Measurements from ENCODE around the gene TRIM63.

TRIM63 gene

GRCh38 chr1:26043765-26044164 is 23.7 kb downstream of the TRIM63 start:
- Histone ChIP-seq H4K91ac (ENCODE audit: low read length) (no peak overlapping the region), H3K36me3 (ENCODE audit: control insufficient read depth in 1 of 2, insufficient read depth in 2 of 2, low read depth in 1 of 2, low read length in 2 of 2) (no peaks in the 10 kb centered on the region), H3K4me1 (ENCODE audit: control insufficient read depth, insufficient read depth, low read depth, low read length) (peaks cover 9% of the 10 kb centered on the region), H4K8ac (ENCODE audit: low read length) (no peak overlapping the region), H3K79me1 (replicated peaks; ENCODE audit: low read length, poor library complexity, severe bottlenecking) (no peaks in the 10 kb centered on the region), H2BK12ac (ENCODE audit: low read length in 2 of 2) (no peak overlapping the region), H3K4ac (ENCODE audit: low read depth in 1 of 2, low read length in 2 of 2) (no peak overlapping the region), H3K27ac (ENCODE audit: low read length, poor library complexity, severe bottlenecking) (no peak overlapping the region), H3K4me2 (ENCODE audit: low read length, poor library complexity, severe bottlenecking) (no peak overlapping the region), H2BK5ac (ENCODE audit: low read depth, low read length, poor library complexity, severe bottlenecking) (no peak overlapping the region), H2AK5ac (ENCODE audit: low read length, severe bottlenecking) (no peak overlapping the region), H3K18ac (ENCODE audit: low read depth in 1 of 2, low read length in 2 of 2) (no peak overlapping the region), H3K14ac (ENCODE audit: low read length in 2 of 2) (no peak overlapping the region), H3K23ac (ENCODE audit: low read length in 2 of 2) (no peak overlapping the region), H2AFZ (ENCODE audit: low read depth, low read length) (no peak overlapping the region), H2BK120ac (ENCODE audit: low read depth, low read length) (no peak overlapping the region), H3K27me3 (ENCODE audit: control insufficient read depth in 1 of 2, insufficient read depth in 1 of 2, low read length in 2 of 2) (peaks cover 71 to 90% of the 10 kb centered on the region in 2 experiments), H2BK15ac (ENCODE audit: low read depth, poor library complexity, severe bottlenecking) (no peak overlapping the region), H3K9me3 (ENCODE audit: control insufficient read depth, low read length) (no peaks in the 10 kb centered on the region), H3K4me3 (ENCODE audit: insufficient read depth in 1 of 2, low read depth in 1 of 2, low read length in 2 of 2) (no peak overlapping the region), H3K9ac (ENCODE audit: low read length) (no peak overlapping the region)
- no peak for DNase-seq
- 100% methylated on average over 2 of the region's 2 CpGs for WGBS

GRCh38 chr1:26041978-26042377 is 25.5 kb downstream of the TRIM63 start:
- H2BK12ac ChIP-seq (ENCODE audit: low read length in 2 of 2) = no peak overlapping the region
- 92% methylated on average over 2 of the region's 4 CpGs for WGBS

GRCh38 chr1:26041401-26041800 is 26.0 kb downstream of the TRIM63 start:
- no peak overlapping the region for H2BK15ac ChIP-seq (ENCODE audit: low read depth, poor library complexity, severe bottlenecking)
- H3K4me3 ChIP-seq (ENCODE audit: insufficient read depth in 1 of 2, low read depth in 1 of 2, low read length in 2 of 2) = no peak overlapping the region
- H3K4ac ChIP-seq (ENCODE audit: low read depth in 1 of 2, low read length in 2 of 2) = no peak overlapping the region
- 86% methylated on average over 7 of the region's 7 CpGs for WGBS
- H3K14ac ChIP-seq (ENCODE audit: low read length in 2 of 2) = no peak overlapping the region
- no peak overlapping the region for H4K91ac ChIP-seq (ENCODE audit: low read length)
- no peak overlapping the region for H4K8ac ChIP-seq (ENCODE audit: low read length)
- no peaks in the 10 kb centered on the region for H3K9me3 ChIP-seq (ENCODE audit: control insufficient read depth, low read length)
- no peaks in the 10 kb centered on the region for H3K36me3 ChIP-seq (ENCODE audit: control insufficient read depth in 1 of 2, insufficient read depth in 2 of 2, low read depth in 1 of 2, low read length in 2 of 2)
- peaks cover 15% of the 10 kb centered on the region for H3K4me1 ChIP-seq (ENCODE audit: control insufficient read depth, insufficient read depth, low read depth, low read length)
- no peak overlapping the region for H2AK5ac ChIP-seq (ENCODE audit: low read length, severe bottlenecking)
- no peak overlapping the region for H3K23ac ChIP-seq (ENCODE audit: low read length in 2 of 2)
- H3K27me3 ChIP-seq (ENCODE audit: control insufficient read depth in 1 of 2, insufficient read depth in 1 of 2, low read length in 2 of 2) = peaks cover 49 to 87% of the 10 kb centered on the region in 2 experiments
- H3K79me1 ChIP-seq (replicated peaks; ENCODE audit: low read length, poor library complexity, severe bottlenecking) = no peaks in the 10 kb centered on the region
- H3K9ac ChIP-seq (ENCODE audit: low read length) = no peak overlapping the region
- no peak overlapping the region for H2BK5ac ChIP-seq (ENCODE audit: low read depth, low read length, poor library complexity, severe bottlenecking)
- H3K18ac ChIP-seq (ENCODE audit: low read depth in 1 of 2, low read length in 2 of 2) = no peak overlapping the region
- no peak overlapping the region for H2AFZ ChIP-seq (ENCODE audit: low read depth, low read length)
- H3K27ac ChIP-seq (ENCODE audit: low read length, poor library complexity, severe bottlenecking) = no peak overlapping the region
- DNase-seq = no peak
- H2BK12ac ChIP-seq (ENCODE audit: low read length in 2 of 2) = no peak overlapping the region
- H3K4me2 ChIP-seq (ENCODE audit: low read length, poor library complexity, severe bottlenecking) = no peak overlapping the region
- H2BK120ac ChIP-seq (ENCODE audit: low read depth, low read length) = no peak overlapping the region

More at GRCh38 chr1:26041978-26042377, 25.5 kb downstream of the TRIM63 start:
- no peak overlapping the region for H3K27ac ChIP-seq (ENCODE audit: low read length, poor library complexity, severe bottlenecking)
- H3K4me1 ChIP-seq (ENCODE audit: control insufficient read depth, insufficient read depth, low read depth, low read length) = peaks cover 9% of the 10 kb centered on the region
- H2AFZ ChIP-seq (ENCODE audit: low read depth, low read length) = no peak overlapping the region
- H3K4me3 ChIP-seq (ENCODE audit: insufficient read depth in 1 of 2, low read depth in 1 of 2, low read length in 2 of 2) = no peak overlapping the region
- H2AK5ac ChIP-seq (ENCODE audit: low read length, severe bottlenecking) = no peak overlapping the region
- H4K91ac ChIP-seq (ENCODE audit: low read length) = no peak overlapping the region
- no peak overlapping the region for H3K4ac ChIP-seq (ENCODE audit: low read depth in 1 of 2, low read length in 2 of 2)
- H2BK5ac ChIP-seq (ENCODE audit: low read depth, low read length, poor library complexity, severe bottlenecking) = no peak overlapping the region
- no peak overlapping the region for H2BK15ac ChIP-seq (ENCODE audit: low read depth, poor library complexity, severe bottlenecking)
- H3K36me3 ChIP-seq (ENCODE audit: control insufficient read depth in 1 of 2, insufficient read depth in 2 of 2, low read depth in 1 of 2, low read length in 2 of 2) = no peaks in the 10 kb centered on the region
- H2BK120ac ChIP-seq (ENCODE audit: low read depth, low read length) = no peak overlapping the region
- no peak overlapping the region for H3K23ac ChIP-seq (ENCODE audit: low read length in 2 of 2)
- no peak overlapping the region for H3K14ac ChIP-seq (ENCODE audit: low read length in 2 of 2)
- no peak for DNase-seq
- no peaks in the 10 kb centered on the region for H3K79me1 ChIP-seq (replicated peaks; ENCODE audit: low read length, poor library complexity, severe bottlenecking)
- no peaks in the 10 kb centered on the region for H3K9me3 ChIP-seq (ENCODE audit: control insufficient read depth, low read length)
- no peak overlapping the region for H3K4me2 ChIP-seq (ENCODE audit: low read length, poor library complexity, severe bottlenecking)
- H3K9ac ChIP-seq (ENCODE audit: low read length) = no peak overlapping the region
- no peak overlapping the region for H4K8ac ChIP-seq (ENCODE audit: low read length)
- H3K27me3 ChIP-seq (ENCODE audit: control insufficient read depth in 1 of 2, insufficient read depth in 1 of 2, low read length in 2 of 2) = peaks cover 54 to 87% of the 10 kb centered on the region in 2 experiments
- no peak overlapping the region for H3K18ac ChIP-seq (ENCODE audit: low read depth in 1 of 2, low read length in 2 of 2)

GRCh38 chr1:26038904-26039303 is 28.5 kb downstream of the TRIM63 start:
- Histone ChIP-seq H3K9ac (ENCODE audit: low read length) (no peak overlapping the region), H2AK5ac (ENCODE audit: low read length, severe bottlenecking) (no peak overlapping the region), H3K79me1 (replicated peaks; ENCODE audit: low read length, poor library complexity, severe bottlenecking) (no peaks in the 10 kb centered on the region), H2BK15ac (ENCODE audit: low read depth, poor library complexity, severe bottlenecking) (no peak overlapping the region), H3K14ac (ENCODE audit: low read length in 2 of 2) (no peak overlapping the region), H2AFZ (ENCODE audit: low read depth, low read length) (no peak overlapping the region), H3K27me3 (ENCODE audit: control insufficient read depth in 1 of 2, insufficient read depth in 1 of 2, low read length in 2 of 2) (peaks cover 28 to 78% of the 10 kb centered on the region in 2 experiments), H3K18ac (ENCODE audit: low read depth in 1 of 2, low read length in 2 of 2) (no peak overlapping the region), H3K4me2 (ENCODE audit: low read length, poor library complexity, severe bottlenecking) (no peak overlapping the region), H2BK5ac (ENCODE audit: low read depth, low read length, poor library complexity, severe bottlenecking) (no peak overlapping the region), H4K8ac (ENCODE audit: low read length) (no peak overlapping the region), H2BK12ac (ENCODE audit: low read length in 2 of 2) (no peak overlapping the region), H3K36me3 (ENCODE audit: control insufficient read depth in 1 of 2, insufficient read depth in 2 of 2, low read depth in 1 of 2, low read length in 2 of 2) (no peaks in the 10 kb centered on the region), H3K23ac (ENCODE audit: low read length in 2 of 2) (no peak overlapping the region), H3K9me3 (ENCODE audit: control insufficient read depth, low read length) (no peaks in the 10 kb centered on the region), H4K91ac (ENCODE audit: low read length) (no peak overlapping the region), H3K27ac (ENCODE audit: low read length, poor library complexity, severe bottlenecking) (no peak overlapping the region), H3K4ac (ENCODE audit: low read depth in 1 of 2, low read length in 2 of 2) (no peak overlapping the region), H3K4me1 (ENCODE audit: control insufficient read depth, insufficient read depth, low read depth, low read length) (peaks cover 19% of the 10 kb centered on the region), H3K4me3 (ENCODE audit: insufficient read depth in 1 of 2, low read depth in 1 of 2, low read length in 2 of 2) (no peak overlapping the region), H2BK120ac (ENCODE audit: low read depth, low read length) (no peak overlapping the region)
- 89% methylated on average over 6 of the region's 6 CpGs for WGBS
- no peak for DNase-seq
